Measurements from ENCODE around the gene MACROD2. TPM values are rescaled to one million over a fixed set of nuclear protein-coding genes. Genes with fewer than 3 reads are reported as not detected.

MACROD2 gene
- total RNA-seq, 4 donors from 2014 or later = 10.0 to 24.0 (median 17.0) TPM

DNA sequence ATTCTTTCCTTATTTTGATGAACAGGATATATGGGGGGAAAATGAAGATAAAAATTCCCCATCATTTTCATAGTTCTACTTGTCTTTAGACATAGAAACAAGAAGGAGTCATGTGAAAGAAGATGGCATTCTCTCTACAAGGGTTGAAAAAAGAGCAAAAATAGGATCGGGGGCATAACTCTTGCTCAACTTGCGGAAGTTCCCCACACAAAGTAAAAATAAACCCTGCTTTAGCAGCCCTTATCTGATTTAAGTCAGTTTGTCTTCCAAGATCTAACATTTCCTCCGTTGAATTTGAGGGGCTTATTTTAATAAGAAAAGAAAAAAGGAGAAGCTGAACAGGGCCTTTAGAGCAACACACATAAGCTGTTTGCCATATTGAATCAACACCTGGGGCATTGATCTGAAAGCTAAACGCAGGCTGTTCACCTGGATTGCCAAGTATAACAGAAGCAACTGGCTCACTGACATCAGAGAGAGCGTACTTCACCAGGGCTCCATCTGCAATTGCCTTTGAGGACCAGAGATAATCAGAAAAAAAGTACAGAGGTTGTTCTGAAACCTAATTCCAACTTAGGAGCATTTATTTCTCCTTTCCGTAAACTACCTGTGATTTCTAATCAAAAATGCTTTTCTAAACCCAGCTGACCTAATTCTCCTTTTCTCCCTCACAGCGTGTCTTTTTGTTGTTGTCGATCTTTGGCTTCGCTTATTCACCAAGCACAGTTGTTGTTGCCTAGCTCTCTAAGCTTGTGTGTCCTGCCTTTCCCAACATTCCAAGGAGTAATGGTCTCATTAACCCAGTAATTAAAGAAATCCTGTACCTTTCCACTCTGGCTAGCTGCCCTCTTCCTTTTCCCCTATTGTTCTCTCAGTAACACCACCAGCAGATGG is 2010.0 kb downstream of the MACROD2 start:
- H3K4me3 ChIP-seq (ENCODE audit: low read depth, poor library complexity, severe bottlenecking) = no peak overlapping the region
- WGBS, 2 donors = 74 to 76% methylated on average over 9 of the region's 9 CpGs
- intact Hi-C loops (cut with DNase I; ENCODE audit: low total_unique reads) = no loop called here
- no peak for DNase-seq (ENCODE audit: low spot score in 2 of 2)
- no peak for TF ChIP-seq CTCF (IDR thresholded peaks at IDR 0.05)
- no peak for TF ChIP-seq POLR2A (IDR thresholded peaks at IDR 0.05)

- WGBS, 2 donors = 88 to 91% methylated on average over 2 of the region's 2 CpGs
- no peak for TF ChIP-seq CTCF (IDR thresholded peaks at IDR 0.05)
- TF ChIP-seq POLR2A (IDR thresholded peaks at IDR 0.05) = no peak
- intact Hi-C loops (cut with DNase I; ENCODE audit: low total_unique reads) = no loop called here
- DNase-seq (ENCODE audit: low spot score in 2 of 2) = no peak
- no peak overlapping the region for H3K4me3 ChIP-seq (ENCODE audit: low read depth, poor library complexity, severe bottlenecking)
Measured at GRCh38 chr20:16005915-16006493, 2010.7 kb downstream of the MACROD2 start.

DNA sequence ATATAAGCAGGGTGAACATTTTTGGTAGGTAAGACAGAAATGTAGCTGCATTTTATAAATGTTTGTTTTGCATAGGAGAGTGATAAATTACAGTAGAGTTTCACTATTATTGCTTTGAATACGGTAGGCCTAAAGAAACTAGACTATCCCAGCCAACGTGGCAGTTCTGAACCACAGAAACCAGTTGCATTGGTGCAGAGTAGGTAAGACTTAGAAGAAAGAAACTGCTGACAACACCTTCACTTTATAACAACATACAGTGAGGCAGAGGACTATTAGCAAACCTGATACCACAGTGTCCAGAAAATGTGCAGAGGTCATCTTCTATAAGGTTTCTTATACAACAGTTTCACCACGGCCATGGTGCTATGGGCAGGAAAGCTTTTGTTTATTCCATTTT is 2011.8 kb downstream of the MACROD2 start:
- intact Hi-C loops (cut with DNase I; ENCODE audit: low total_unique reads) = no loop called here
- no peak overlapping the region for H3K4me3 ChIP-seq (ENCODE audit: low read depth, poor library complexity, severe bottlenecking)
- no peak for TF ChIP-seq POLR2A (IDR thresholded peaks at IDR 0.05)
- no peak for TF ChIP-seq CTCF (IDR thresholded peaks at IDR 0.05)
- WGBS, 2 donors = 79 to 85% methylated on average over 3 of the region's 3 CpGs
- no peak for DNase-seq (ENCODE audit: low spot score in 2 of 2)

- WGBS, 2 donors = 81 to 83% methylated on average over 9 of the region's 9 CpGs
- intact Hi-C loops (cut with DNase I; ENCODE audit: low total_unique reads) = no loop called here
- DNase-seq (ENCODE audit: low spot score in 2 of 2) = no peak
- no peak overlapping the region for H3K4me3 ChIP-seq (ENCODE audit: low read depth, poor library complexity, severe bottlenecking)
- no peak for TF ChIP-seq CTCF (IDR thresholded peaks at IDR 0.05)
- TF ChIP-seq POLR2A (IDR thresholded peaks at IDR 0.05) = no peak
Measured at GRCh38 chr20:16007962-16008361, 2012.6 kb downstream of the MACROD2 start.

DNA sequence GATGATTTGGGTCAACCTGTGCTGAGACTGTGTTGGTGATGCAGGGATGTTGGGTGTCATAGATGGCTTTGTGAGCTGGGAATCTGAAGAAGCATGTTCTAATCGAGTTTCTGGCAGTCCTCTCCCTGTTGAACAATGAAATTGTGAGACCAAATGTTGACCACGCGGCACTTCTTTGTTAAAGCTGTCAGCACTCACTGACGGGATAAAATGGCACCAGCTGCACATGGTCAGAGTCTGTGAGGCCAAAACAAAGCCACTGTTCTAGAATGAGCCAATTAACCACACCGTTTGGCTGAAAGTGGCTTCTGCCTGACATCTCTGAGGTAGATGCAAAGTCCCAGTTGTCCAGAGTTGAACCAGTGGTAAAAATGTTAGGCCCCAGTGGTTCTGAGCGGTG is 2015.7 kb downstream of the MACROD2 start:
- intact Hi-C loops (cut with DNase I; ENCODE audit: low total_unique reads) = no loop called here
- TF ChIP-seq POLR2A (IDR thresholded peaks at IDR 0.05) = no peak
- TF ChIP-seq CTCF (IDR thresholded peaks at IDR 0.05) = no peak
- no peak overlapping the region for H3K4me3 ChIP-seq (ENCODE audit: low read depth, poor library complexity, severe bottlenecking)
- WGBS, 2 donors = 71 to 80% methylated on average over 6 of the region's 6 CpGs
- DNase-seq (ENCODE audit: low spot score in 2 of 2) = no peak
